HG03460 (cell line): ENCODE measurements around the gene SMCO3.
"Not testable (repeated sequence)": the region's sequence is repeated elsewhere in the genome, so short reads cannot be mapped to it uniquely, and the experiment has no call there.

Experiments
- ATAC-seq: cut with Tn5 transposase; IDR thresholded peaks from one replicate; pipeline ENCODE4 v1.9.1; 2021; ENCODE audit not compliant: unreplicated experiment

Gene SMCO3

DNA sequence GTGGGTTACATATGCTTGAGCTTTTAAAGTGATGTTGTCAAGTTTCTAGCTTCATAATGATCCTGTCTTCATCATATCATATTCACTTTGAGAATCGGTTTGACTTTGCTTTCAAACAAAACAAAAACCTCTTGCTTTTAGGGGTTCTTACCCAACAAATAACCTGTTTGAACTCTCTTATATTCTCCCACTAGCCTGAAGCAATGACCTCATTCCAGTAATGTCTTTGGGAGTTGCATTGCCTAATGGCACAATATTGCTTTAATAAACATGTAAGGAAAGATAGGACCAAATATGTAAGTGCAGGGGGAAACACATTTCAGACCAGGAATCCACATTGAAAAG, 38.4 kb downstream of the SMCO3 start:
- ATAC-seq, result no peak

DNA sequence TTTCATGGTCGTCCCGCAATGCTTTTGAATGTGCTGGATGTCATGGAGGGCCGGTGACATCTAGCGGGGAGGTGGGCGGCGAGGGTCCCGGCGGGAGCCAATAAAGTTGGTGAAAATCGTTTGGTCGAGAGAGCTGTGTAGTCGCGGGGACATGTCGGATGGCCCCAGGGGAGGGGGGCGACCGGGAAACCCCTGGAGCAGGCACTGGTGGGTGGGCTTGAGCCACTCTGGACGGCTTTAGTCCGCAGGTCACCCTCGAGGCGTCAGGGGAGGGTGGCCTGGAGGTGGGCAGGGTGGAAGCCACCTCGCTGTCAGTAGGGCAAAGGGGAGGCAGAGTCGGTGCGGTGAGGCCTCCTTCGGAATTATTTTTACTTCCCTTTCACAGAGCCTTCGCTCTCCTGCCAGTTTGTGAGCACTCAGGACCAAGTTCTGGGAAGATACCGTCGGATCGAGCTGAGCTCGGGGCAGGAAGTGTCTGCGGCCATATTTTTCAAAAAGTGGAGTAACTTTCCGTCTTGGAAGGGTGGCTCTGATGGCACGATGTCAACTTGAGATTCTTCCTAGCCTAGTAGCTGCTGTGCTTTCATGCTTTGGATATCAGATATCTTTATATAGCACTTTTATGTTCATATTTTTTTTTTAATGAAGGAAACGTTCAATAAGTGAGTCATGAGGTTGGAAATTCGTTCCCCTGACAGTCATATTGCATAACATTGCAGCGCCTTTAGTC, 38.9 kb downstream of the SMCO3 start:
- no peak for ATAC-seq

DNA sequence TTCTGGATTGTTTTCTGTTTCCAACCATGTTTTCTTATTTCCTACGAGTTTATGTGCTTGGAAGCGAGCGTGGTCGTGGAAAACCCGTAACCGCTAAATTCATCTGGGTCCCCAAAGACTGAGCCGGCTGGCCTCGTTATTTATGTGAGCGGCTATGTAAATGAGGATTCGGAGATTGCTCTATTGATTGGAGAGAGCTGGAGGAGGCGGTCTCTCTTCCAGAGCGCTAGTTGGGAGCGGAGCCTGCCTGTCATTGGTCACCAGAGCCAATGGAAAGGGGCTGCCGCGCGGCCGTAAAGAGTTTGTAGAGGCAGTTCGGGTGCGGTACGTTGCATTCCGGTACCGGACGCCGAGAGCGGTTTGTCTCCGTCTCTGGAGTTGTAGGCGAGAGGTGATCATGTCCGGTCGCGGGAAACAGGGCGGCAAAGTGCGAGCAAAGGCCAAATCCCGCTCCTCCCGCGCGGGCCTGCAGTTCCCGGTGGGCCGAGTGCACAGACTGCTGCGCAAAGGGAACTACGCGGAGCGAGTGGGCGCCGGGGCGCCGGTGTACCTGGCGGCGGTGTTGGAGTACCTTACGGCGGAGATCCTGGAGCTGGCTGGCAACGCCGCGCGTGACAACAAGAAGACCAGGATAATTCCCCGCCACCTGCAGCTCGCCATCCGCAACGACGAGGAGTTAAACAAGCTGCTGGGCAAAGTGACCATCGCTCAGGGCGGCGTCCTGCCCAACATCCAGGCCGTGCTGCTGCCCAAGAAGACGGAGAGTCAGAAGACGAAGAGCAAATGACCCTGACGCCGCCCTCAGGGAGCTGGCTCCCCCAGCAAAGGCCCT, 39.7 kb downstream of the SMCO3 start:
- peak; percentile 49 for ATAC-seq

DNA sequence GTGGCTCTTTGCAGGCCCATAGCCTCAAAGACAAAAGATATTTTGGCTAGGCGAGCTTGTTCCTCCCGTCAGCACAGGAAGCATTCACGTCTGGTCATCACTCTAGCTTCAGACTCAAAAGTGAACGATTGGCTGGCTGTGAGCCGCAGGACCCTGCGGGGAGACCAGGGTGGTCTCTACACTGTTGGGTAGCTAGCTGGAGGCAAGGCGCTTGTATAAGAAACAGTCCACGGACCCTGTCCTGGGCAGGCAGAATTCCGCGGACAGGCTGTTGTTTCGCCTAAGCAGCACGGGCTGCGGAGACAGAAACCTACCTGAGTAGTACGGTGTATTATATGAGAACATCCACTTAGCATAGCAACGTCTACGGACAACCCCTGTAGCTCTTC, 40.3 kb downstream of the SMCO3 start:
- ATAC-seq, result peak; percentile 13

DNA sequence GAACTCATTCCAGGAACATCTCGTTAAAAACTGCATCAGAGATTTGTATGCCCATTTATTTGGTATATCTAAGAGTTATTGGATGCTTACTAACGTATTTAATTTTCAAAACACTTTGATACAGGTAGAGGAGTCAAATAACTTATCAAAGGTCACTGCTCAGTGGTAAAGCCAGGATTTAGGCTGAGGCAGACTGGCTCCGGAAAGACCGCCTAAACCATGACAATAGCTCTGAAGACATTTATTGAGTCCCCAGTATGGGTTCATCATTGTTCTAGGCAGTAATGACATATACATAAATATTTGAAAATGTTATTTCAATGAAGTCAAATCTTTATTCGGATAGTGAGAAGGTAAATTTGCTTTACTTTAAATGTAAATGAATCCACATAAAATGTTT, 41.0 kb downstream of the SMCO3 start:
- ATAC-seq, result no peak

DNA sequence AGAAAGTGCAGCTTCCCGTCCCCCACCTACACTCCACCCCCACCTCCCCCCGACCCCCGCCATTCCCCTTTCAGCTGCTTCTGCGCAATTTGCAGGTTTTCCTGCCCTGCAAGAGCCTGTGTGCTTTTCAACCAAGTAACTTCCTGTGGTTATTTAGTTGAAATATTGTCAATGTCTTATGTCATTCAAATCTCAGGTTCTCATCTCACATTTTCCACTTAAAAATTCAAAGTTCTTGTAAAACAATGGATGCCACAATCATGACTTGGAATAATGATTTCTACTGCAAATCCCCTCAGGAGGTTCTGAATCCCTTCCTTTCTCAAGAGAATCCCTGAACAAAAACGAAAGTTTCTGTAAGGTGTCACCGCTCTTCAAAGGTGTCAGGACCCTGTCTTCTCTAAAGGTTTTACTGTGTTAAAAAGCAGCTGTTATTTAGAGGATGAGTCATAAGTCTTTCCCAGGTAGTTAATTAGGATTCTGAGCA, 42.3 kb downstream of the SMCO3 start:
- ATAC-seq, result no peak

DNA sequence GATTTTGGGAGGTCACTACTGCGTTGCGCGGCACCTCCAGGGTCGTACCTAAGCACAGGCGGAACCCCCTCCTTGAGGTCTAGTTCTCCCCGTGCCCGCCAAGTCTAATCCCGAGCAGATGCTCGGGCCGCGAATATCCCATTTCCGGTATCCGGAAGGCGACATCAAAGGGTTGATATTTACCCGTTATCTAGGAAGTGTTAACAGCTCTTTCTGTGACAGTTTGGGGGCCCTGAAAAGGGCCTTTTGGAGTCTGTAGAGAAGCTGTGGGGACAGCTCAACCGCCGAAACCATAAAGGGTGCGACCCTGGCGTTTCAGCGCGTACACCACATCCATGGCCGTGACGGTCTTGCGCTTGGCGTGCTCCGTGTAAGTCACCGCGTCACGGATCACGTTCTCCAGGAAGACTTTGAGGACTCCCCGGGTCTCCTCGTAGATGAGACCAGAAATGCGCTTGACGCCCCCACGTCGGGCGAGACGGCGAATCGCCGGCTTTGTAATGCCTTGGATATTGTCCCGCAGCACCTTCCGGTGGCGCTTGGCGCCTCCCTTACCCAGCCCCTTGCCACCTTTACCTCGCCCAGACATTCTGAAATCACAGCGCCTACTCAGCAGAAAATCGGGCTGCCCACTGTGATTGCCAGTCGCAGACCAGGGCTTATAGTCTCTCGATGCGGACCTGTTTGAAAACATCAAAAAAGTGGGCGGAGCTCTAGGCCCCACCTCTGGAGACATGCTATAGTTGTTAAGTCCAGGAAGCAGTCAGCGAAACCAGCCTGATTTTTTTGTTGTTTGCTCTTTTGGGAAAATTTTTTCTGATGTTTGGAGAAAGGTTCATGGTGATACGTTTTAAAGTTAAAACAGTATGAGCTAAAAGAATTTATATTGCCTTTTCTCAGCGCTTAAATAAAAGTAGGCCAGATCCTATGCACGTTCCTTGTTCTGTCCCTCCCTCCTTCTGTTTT, 43.2 kb downstream of the SMCO3 start:
- peak; percentile 15 for ATAC-seq

DNA sequence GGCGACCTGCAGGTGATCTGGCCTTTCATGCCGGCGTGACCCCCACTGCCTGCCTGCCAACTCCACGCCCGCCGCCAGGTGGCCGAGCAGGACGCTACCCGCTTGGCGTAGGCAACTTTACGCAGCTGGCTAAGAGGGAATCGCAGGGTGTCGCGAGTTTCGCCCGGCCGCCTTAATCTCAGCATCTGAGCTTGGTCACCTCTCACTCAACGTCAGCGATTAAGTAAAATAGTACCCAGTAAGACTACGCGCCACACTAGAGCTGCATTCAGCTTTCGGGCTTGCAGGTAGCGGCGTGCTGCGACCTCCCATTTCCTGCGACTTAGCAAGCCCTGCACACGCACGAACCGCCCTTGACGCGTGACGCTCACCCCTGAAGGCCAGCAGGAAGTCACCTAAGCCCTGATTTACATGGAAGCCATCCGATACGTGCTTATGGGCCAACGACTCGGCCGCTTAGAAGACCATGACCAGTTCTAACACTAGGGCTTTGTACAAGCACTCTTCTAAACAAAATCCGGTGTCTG, 44.0 kb downstream of the SMCO3 start:
- peak; percentile 36 for ATAC-seq

DNA sequence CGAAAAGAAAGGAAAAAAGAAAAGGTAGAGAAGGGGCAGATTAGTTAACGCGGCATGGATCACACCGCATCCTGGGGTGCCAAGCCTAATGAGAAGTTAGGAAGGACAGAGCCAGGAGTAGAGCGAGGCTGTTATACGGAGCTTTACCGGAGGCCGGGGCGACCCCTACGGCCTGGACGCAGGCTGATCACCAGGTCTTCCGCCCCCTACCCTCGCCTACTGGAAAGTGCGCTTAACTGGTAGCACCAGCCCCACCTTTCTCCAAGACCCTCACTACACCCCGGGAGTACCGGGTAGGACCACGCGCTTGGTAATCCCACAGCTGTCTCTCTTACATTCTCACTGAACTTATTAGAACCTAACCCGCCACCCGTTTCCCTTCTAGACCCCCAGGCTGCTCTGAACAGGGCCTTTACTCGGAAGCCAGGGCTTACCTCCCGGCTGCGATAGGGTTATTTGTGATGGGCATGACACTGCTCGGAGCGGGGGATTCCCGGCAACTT, 44.5 kb downstream of the SMCO3 start:
- peak; percentile 0 for ATAC-seq

DNA sequence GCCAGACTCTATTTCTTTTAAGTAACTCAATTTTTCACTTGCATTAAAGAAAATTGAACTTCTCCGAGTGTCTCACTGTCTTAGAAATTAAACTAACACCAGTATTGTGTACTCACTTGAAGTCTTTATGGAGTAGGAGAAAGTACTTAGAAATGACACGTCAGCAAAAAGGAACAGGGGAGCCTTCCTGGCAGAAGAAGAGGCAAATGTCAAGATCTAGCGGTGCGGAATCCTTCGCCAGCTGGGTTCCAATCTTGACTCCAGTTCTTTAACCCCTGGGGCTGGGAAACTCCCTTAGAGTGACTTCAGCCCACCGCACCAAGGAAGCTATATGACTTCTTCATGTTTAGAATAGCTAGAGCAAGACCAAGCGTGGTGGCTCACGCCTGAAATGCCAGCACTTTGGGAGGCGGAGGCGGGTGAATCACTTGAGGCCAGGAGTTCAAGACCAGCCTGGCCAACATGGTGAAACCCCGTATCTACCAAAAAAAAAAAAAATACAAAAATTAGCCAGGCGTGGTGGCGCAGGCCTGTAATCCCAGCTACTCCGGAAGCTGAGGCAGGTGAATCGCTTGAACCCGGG, 45.1 kb downstream of the SMCO3 start:
- no peak for ATAC-seq

DNA sequence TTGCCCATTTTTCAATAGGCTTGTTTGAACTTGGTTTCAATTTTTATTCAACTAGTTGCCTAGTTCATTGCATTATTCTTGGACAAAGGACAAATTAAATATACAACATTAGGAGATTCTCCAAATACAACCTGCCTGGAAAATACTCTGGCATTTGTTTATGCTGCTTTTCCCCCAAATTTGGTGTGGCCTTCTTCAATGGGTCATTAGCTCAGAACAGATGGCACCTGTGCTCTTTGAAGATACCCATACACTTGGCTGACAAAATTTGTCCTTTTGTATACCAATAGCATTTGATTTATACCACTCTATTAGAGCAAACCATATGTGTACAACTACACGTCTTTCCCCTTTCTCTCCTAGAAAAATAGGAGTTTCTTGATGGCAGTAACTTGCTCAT, 46.4 kb downstream of the SMCO3 start:
- ATAC-seq, result no peak

DNA sequence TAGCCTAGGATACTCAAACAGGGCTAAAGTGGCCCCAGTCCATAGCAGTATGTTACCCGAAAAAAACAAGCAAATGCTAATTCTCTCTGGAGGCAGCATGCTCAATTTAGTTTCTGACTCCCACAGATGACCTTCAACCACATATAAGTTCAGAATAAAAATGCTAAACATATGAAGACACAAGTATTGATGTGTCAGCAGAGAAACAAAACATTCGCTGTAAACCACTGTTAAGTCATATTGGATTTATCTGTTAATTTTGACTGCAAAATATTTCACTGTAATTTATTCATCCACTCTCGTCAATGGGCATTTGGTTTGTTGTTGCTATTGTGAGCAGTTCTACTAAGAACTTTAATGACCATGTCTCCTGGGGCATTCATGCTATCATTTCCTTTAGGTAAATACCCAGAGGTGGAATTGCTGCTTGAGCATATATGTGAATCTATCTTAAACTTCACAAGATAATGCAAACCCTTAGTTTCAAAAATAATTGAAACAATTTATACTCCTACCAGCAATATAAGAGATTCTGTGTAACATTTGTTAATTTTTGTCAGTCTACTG, 47.2 kb downstream of the SMCO3 start:
- ATAC-seq, result no peak

DNA sequence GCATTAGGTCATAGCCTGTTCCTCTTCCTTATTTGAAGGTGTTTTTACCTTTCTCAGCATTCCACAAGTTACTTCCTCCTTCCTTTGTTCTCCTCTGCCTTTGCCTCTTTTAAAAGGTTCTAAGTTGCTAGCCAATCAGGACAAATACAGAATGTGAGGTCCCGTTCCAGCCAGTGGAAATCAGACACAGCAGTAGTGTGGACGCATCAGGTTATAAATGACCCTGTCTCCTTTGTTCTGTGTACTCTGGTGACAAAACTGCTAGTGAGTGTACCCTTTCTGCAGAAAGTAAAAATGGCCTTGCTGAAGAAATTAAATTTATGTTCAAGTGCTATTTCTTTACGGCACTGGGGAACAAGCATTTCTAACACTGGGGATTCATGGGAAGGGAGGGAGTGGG, 48.0 kb downstream of the SMCO3 start:
- ATAC-seq, result not testable (repeated sequence)

DNA sequence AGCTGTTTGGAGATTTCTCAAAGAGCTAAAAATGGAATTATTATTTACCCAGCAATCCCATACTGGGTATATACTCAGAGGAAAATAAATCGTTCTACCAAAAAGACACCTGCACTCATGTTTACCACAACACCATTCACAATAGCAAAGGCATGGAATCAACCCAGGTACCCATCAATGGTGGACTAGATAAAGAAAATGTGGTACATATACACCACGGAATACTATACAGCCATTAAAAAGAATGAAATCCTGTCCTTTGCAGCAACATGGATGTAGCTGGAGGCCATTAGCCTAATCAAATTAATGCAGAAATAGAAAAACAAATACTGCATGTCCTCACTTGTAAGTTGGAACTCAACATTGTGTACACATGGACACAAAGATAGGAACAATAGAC, 48.6 kb downstream of the SMCO3 start:
- ATAC-seq, result no peak

DNA sequence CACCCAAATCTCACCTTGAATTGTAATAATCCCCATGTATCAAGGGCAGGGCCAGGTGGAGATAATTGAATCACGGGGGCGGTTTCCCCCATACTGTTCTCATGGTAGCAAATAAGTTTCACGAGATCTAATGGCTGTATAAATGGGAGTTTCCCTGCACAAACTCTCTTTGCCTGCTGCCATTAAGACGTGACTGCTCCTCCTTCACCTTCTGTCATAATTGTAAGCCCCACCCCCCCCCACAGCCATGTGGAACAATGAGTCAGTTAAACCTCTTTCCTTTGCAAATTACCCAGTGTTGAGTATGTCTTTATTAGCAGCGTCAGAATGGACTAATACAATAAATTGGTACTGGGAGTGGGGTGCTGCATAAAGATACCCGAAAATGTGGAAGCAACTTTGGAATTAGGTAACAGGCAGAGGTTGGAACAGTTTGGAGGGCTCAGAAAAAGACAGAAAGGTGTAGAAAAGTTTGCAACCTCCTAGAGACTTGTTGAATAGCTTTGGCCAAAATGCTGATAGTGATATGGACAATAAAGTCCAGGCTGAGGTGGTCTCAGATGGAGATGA, 54.2 kb downstream of the SMCO3 start:
- ATAC-seq, result not testable (repeated sequence)

DNA sequence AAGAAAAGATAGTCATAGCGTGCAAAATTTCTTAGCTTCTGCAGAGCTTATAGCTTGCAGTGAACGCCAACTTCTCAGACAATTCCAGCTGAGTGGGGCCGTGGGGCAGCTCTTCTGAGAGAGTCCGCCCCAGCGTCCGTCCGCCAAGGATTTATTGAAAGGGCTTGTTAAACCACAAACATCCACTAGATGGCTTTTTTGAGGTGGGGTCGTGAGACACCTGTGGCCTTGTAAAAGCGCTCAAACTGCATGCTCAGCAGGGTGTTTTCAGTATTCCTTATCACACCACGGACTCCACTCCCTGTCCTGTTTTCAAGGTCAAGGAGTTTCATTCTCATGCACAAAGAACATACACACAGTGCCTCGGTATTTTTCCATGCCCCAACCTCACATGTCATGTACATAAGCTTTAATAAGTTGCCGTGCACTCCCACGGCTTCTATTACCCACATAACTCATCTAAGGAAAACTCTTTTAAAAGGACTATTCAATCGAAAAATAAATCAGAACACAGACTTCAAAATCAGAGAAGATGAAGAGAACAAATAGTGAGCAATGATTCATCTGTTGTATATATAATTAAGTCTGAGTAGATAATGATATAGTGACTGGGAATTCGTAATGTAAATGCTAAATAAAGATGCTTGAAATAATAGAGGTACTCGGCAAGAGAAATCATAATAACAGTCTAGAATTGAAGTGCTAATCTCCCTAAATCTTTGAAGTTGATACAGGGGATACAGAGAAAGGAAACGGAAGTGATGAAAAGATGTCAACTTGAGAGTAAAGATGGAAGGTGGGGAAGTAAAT, 57.4 kb downstream of the SMCO3 start:
- no peak for ATAC-seq
